Activated T-cell treated with anti-CD3 and anti-CD28 coated beads, Interleukin-2, amount 50 U/mL, for 72 hours (primary cell): ENCODE measurements around the gene GRIN2A. TPM values are rescaled to one million over a fixed set of nuclear protein-coding genes. Genes with fewer than 3 reads are reported as not detected.

ENCODE experiments used
- ATAC-seq, 2 donors: fragments of 150-1000 bp; cut with Tn5 transposase; replicated peaks in 1 of 2; 2 replicates each; pipeline ENCODE4 v1.10.0; 2021; ENCODE audit warnings: moderate library complexity in 2 of 2, mild to moderate bottlenecking in 1 of 2
- DNase-seq, 2 donors: peaks; one replicate each; pipeline ENCODE4 v3.0.0; 2021 to 2022; ENCODE audit warnings: mixed read lengths in 1 of 2
- H3K27ac Mint-ChIP-seq: one replicate; pipeline ENCODE4 v1.8.0; 2022; ENCODE audit warnings: mild to moderate bottlenecking, moderate library complexity, mixed read lengths
- H3K27me3 Mint-ChIP-seq: one replicate; pipeline ENCODE4 v1.8.0; 2022; ENCODE audit warnings: low read depth, mixed read lengths
- H3K36me3 Mint-ChIP-seq, 2 donors: one replicate each; pipeline ENCODE4 v1.8.0; 2022; ENCODE audit warnings: mixed read lengths in 2 of 2, mild to moderate bottlenecking in 1 of 2; ENCODE audit not compliant: insufficient read depth in 2 of 2
- H3K4me1 Mint-ChIP-seq: one replicate; pipeline ENCODE4 v1.8.0; 2022; ENCODE audit warnings: low read depth, mixed read lengths
- H3K4me3 Mint-ChIP-seq, 2 donors: one replicate each; pipeline ENCODE4 v1.8.0; 2022; ENCODE audit warnings: mild to moderate bottlenecking in 2 of 2, mixed read lengths in 2 of 2, moderate library complexity in 2 of 2
- H3K9me3 Mint-ChIP-seq, 2 donors: one replicate each; pipeline ENCODE4 v1.8.0; 2022; ENCODE audit warnings: mixed read lengths in 2 of 2
- total RNA-seq, 2 donors: library from RNA; stranded (reverse); gene quantifications; one replicate each; pipeline ENCODE4 v1.2.3, GENCODE V29; 2022

Gene GRIN2A
- total RNA-seq, 2 donors from 2014 or later: not detected

DNA sequence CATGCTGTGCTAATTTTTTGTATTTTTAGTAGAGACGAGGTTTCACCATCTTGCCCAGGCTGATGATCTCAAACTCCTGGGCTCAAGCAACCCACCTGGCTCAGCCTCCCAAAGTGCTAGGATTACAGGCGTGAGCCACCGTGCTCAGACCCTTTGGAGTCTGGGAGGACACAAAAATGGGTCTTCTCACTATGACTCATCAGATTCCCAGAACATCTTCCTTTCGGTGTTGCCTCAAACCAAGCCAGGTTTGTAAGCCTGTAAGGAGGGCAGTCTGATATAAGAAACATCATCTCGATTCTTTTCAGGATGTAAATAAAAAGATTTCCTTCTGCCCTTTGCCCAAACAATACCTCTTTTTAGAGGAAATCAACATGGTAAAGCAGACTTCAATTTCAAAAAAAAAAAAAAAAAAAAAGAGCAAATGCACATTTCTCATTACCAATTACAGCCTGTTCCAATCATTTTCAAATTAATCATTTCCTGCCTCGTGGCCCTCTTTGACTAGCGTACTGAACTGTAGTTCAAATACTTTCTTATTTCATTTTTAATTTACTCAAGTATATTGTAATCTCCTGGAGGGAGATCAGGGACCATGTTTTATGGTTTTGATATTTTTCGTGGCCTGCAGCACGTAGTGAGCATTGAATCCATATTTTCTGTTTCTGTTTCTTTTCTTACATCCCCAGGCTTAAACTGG lies 409.6 kb downstream of the GRIN2A start:
- no peaks in the 10 kb centered on the region for H3K4me1 Mint-ChIP-seq
- H3K9me3 Mint-ChIP-seq: peaks cover 0 to 3% of the 10 kb centered on the region in 2 donors
- no peaks in the 10 kb centered on the region for H3K36me3 Mint-ChIP-seq
- DNase-seq (no peak), ATAC-seq (no peak)
- H3K27ac Mint-ChIP-seq: no peak overlapping the region
- H3K27me3 Mint-ChIP-seq: no peaks in the 10 kb centered on the region
- H3K4me3 Mint-ChIP-seq: no peak overlapping the region

DNA sequence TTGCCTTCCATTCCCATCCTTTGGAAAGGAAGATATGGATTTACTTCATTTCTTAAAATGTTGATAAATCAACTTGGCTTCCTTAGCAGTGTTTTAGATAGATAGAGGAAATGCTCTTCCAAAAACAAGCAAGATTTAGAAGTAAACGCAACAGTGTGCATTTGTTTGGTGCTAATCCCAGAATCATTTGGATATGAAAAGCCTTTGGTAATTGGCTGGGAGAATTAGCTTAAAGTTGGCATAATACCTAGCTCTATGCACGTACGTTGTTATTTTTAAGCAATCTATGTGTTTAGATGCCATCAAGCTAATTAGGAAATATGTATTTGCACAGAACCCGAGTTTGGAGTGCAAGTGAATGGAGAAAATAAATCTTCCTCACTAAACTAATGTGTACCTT lies 415.3 kb downstream of the GRIN2A start:
- Mint-ChIP-seq H3K9me3 (peaks cover 0 to 1% of the 10 kb centered on the region in 2 donors), H3K27me3 (no peaks in the 10 kb centered on the region), H3K36me3 (no peaks in the 10 kb centered on the region), H3K27ac (no peak overlapping the region), H3K4me1 (no peaks in the 10 kb centered on the region), H3K4me3 (no peak overlapping the region)
- ATAC-seq: no peak
- no peak for DNase-seq

DNA sequence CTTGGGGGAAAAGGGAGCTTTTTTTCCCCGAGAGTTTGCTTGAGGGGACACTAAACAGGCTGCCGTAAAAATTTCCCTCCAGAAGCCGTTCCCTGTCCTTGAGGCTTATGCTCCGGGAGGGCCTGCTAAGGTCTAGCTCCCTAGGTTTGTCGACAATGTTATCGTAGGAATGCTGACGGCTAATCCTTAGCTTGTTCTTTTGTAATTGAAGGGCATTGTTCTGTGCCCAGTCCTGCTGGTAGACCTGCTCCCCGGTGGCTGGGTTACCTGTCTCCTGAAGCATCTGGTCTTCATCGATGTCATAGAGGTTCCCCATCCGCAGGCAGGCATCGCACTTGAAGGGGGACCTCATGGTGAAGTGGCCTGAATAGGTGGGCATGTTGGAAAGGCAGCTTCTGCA lies 418.7 kb downstream of the GRIN2A start:
- no peaks in the 10 kb centered on the region for H3K36me3 Mint-ChIP-seq
- no peak overlapping the region for H3K27ac Mint-ChIP-seq
- H3K4me3 Mint-ChIP-seq: no peak overlapping the region
- H3K27me3 Mint-ChIP-seq: no peaks in the 10 kb centered on the region
- no peaks in the 10 kb centered on the region for H3K4me1 Mint-ChIP-seq
- DNase-seq: no peak
- ATAC-seq: no peak
- peaks cover 0 to 3% of the 10 kb centered on the region in 2 donors for H3K9me3 Mint-ChIP-seq

DNA sequence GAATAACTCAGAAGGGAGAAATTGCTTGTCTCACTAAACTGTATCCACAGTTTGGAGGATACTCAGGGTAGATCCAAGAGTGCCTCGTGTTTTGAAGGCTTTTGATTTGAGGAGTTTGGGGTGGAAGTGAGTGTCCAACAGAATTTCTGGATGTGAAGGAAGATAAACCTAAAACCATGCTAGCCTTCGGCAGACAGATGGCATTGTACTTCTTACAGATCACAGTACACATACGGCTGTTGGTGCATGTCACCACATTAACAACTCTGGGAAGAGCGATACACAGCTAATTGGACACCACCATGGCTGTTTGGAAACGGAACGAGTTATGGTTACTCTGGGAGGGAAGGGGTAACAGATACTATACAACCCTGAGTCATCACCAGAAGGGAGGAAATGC lies 420.4 kb downstream of the GRIN2A start:
- Mint-ChIP-seq H3K4me1 (no peaks in the 10 kb centered on the region), H3K4me3 (no peak overlapping the region), H3K36me3 (no peaks in the 10 kb centered on the region), H3K27ac (no peak overlapping the region), H3K9me3 (peaks cover 0 to 3% of the 10 kb centered on the region in 2 donors), H3K27me3 (no peaks in the 10 kb centered on the region)
- ATAC-seq: no peak
- DNase-seq: no peak

DNA sequence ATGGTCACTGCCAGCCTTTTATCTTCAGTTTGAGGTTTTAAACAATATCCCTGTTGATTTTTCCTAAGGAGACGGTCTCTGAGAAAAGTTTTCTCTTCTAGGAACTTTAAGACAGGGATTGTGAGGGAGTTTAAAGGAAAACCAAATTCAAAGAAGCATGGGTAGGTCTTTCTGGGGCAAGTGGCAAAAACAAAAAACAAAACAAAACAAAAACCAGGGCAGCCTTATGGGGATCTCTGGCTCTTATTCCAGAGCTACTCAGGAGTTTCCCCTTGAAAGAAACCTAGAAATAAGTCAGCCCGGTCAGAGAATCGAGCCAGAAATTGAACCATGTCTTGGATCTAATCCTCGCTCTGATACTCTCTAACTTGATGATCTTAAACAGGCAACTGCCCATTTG lies 424.5 kb downstream of the GRIN2A start:
- Mint-ChIP-seq H3K27me3 (no peaks in the 10 kb centered on the region), H3K4me3 (no peak overlapping the region), H3K9me3 (peaks cover 0 to 3% of the 10 kb centered on the region in 2 donors), H3K36me3 (no peaks in the 10 kb centered on the region), H3K27ac (no peak overlapping the region), H3K4me1 (no peaks in the 10 kb centered on the region)
- DNase-seq (no peak), ATAC-seq (no peak)

DNA sequence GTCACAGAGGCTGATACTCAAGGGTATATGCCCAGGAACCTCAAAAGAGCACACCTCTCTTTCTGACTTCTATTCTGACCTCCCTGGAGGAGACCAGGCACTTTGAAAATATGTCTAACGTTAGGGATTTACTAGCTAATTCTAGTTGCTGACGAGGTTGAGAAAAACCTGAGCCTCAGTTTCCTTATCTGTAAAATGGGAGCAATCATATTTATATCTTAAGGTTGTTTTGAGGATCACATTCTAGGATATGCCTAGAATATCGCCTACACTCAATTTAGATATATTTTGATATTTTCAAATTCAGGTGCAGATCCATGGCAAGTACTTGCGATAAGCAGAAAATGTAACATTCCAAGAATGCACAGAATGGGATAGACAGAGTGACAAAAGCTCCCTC lies 425.8 kb downstream of the GRIN2A start:
- DNase-seq (no peak), ATAC-seq (no peak)
- H3K9me3 Mint-ChIP-seq: peaks cover 0 to 4% of the 10 kb centered on the region in 2 donors
- no peak overlapping the region for H3K27ac Mint-ChIP-seq
- no peak overlapping the region for H3K4me3 Mint-ChIP-seq
- no peaks in the 10 kb centered on the region for H3K27me3 Mint-ChIP-seq
- no peaks in the 10 kb centered on the region for H3K36me3 Mint-ChIP-seq
- H3K4me1 Mint-ChIP-seq: no peaks in the 10 kb centered on the region

DNA sequence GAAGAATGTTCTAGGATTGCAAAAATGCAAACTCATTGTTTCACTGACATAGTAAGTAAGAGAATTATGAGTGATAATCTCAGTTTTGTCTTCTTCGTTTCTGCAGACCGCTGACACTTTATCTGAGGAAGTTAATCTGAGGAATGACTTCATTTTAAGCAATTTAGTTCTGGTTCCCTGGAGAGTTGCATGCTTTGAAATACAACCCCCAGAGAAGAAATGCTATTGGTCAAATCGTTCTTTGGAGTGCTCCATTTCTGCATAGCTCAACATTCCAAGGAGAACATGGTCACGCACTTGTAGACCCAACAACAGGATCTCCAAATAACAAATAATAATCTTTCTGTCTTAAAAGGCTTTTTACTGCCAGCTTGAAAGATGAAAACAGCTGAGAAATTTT lies 427.1 kb downstream of the GRIN2A start:
- ATAC-seq (no peak), DNase-seq (no peak)
- no peak overlapping the region for H3K27ac Mint-ChIP-seq
- no peaks in the 10 kb centered on the region for H3K27me3 Mint-ChIP-seq
- H3K9me3 Mint-ChIP-seq: peaks cover 0 to 7% of the 10 kb centered on the region in 2 donors
- H3K4me3 Mint-ChIP-seq: no peak overlapping the region
- no peaks in the 10 kb centered on the region for H3K4me1 Mint-ChIP-seq
- no peaks in the 10 kb centered on the region for H3K36me3 Mint-ChIP-seq

DNA sequence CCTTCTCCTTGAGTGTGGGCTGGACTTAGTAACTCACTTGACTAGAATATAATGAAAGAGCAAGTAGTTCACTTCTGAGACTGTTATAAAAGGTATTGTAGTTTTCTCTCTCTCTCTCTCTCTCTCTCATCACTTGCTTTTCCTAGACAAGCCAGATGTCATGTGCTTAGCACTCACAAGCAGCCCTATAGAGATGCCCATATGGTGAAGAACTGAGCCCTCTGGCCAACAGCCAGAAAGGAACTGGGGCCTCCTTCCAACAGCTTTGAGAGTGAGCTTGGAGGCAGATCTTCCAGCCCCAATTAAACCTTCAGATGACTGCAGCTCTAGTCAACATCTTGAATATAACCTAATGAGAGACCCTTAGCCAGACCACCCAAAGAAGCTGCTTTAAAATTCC lies 440.5 kb downstream of the GRIN2A start:
- peaks cover 4 to 5% of the 10 kb centered on the region in 2 donors for H3K9me3 Mint-ChIP-seq
- no peaks in the 10 kb centered on the region for H3K27me3 Mint-ChIP-seq
- no peak for DNase-seq
- no peak overlapping the region for H3K27ac Mint-ChIP-seq
- no peak for ATAC-seq
- H3K4me3 Mint-ChIP-seq: no peak overlapping the region
- no peaks in the 10 kb centered on the region for H3K4me1 Mint-ChIP-seq
- no peaks in the 10 kb centered on the region for H3K36me3 Mint-ChIP-seq

DNA sequence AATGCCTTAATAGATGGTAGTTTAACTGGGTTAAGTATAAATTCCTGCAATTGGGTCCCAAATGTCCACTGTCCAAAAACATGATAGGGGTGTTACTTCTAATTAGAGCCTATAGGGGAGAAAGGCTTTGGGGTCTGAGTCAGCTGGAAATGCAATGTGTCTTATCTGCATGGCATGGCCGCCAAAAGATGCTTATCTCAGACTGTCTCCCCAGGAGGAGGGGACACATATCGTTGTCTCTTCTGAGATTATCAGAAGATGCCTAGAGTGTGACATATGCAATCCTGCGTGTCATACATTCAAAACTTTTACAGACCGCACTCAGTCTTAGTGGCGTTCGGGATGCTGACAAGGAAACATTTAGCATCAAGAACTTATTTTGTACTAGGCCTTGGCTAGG lies 442.9 kb downstream of the GRIN2A start:
- DNase-seq: no peak
- no peaks in the 10 kb centered on the region for H3K4me1 Mint-ChIP-seq
- peaks cover 4 to 5% of the 10 kb centered on the region in 2 donors for H3K9me3 Mint-ChIP-seq
- H3K36me3 Mint-ChIP-seq: no peaks in the 10 kb centered on the region
- ATAC-seq: no peak
- H3K27me3 Mint-ChIP-seq: no peaks in the 10 kb centered on the region
- no peak overlapping the region for H3K4me3 Mint-ChIP-seq
- H3K27ac Mint-ChIP-seq: no peak overlapping the region

DNA sequence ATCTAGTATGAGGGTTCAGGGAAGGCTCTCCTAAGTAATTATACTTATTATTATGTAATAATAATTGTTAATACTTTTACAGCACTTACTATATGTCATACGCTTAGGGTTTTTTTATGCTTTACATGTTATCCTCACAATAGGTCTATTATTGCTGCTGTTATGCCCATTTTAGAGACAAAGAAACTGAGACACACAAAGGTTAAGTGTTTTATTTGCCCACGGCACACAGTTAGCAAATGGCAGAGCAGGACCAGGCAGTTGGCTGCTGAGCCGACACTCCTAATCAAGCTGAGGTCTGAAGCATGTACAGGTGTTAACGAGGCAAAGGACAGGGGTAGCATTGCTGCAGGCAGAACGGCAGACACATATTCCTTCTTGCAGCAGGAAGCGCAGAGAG lies 443.5 kb downstream of the GRIN2A start:
- H3K4me1 Mint-ChIP-seq: no peaks in the 10 kb centered on the region
- ATAC-seq (no peak), DNase-seq (no peak)

DNA sequence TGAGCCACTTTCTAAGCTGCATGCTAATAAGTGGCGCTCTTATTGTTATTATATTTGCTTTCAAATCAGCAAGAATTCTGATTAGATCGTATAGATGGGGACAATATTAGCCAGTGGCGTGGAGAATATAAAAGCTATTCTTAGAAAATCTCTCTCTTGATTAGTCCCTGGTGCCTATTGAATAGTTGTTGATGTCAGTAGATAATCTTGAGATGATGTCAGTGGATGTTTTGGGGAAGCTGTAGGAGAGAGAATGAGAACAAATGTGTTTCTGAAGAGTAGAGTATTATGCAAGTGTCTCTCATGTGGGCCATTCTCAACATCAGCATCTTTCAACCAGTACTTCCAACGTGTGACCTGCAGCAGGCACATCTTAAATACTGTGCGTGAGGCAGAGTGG lies 445.7 kb downstream of the GRIN2A start:
- Mint-ChIP-seq H3K9me3 (peaks cover 3 to 5% of the 10 kb centered on the region in 2 donors), H3K4me3 (no peak overlapping the region), H3K36me3 (no peaks in the 10 kb centered on the region), H3K27me3 (no peaks in the 10 kb centered on the region), H3K27ac (no peak overlapping the region), H3K4me1 (no peaks in the 10 kb centered on the region)
- DNase-seq (no peak), ATAC-seq (no peak)

More for the DNA sequence above, 443.5 kb downstream of the GRIN2A start:
- peaks cover 4 to 5% of the 10 kb centered on the region in 2 donors for H3K9me3 Mint-ChIP-seq
- H3K27me3 Mint-ChIP-seq: no peaks in the 10 kb centered on the region
- no peaks in the 10 kb centered on the region for H3K36me3 Mint-ChIP-seq
- no peak overlapping the region for H3K4me3 Mint-ChIP-seq
- no peak overlapping the region for H3K27ac Mint-ChIP-seq

DNA sequence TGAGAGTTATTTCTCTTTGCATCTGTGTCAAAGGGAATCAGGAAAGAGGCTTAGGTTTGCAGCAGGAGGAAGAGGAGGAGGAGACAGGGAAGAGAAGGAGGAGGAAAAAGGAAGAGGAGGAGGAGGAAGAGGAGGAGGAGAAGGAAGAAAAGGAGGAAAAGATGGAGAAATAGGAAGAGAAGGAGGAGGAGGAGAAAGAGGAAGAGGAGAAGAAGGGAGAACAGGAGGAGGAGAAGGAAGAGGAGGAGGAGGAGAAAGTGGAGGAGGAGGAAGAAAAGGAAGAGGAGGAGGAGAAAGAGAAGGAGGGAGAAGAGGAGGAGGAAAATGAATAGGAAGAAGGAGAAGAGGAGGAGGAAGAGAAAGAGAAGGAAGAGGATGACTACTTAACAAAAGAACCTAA lies 459.1 kb downstream of the GRIN2A start:
- H3K27me3 Mint-ChIP-seq: no peaks in the 10 kb centered on the region
- no peaks in the 10 kb centered on the region for H3K4me1 Mint-ChIP-seq
- no peak overlapping the region for H3K4me3 Mint-ChIP-seq
- peaks cover 1 to 3% of the 10 kb centered on the region in 2 donors for H3K9me3 Mint-ChIP-seq
- ATAC-seq: no peak
- no peak for DNase-seq
- H3K36me3 Mint-ChIP-seq: no peaks in the 10 kb centered on the region
- H3K27ac Mint-ChIP-seq: no peak overlapping the region

DNA sequence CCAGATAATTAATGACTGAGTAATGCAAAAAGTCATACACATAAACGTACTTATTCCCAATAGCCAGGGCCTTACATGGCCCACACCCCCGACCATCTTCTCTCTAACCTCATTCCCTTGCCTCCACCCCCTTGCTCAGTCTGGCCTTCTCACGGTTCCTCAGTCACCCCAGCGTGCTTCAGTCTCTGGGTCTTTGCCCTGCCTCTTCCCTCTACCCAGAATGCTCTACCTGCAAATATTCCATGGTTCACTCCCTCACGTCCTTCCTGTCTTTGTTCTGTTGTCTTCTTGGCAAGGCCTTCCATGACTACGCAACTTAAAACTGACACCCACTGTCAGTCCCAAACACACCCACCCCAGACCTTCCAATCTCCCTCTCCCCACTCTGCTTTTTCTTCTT lies 468.3 kb downstream of the GRIN2A start:
- H3K27ac Mint-ChIP-seq: no peak overlapping the region

DNA sequence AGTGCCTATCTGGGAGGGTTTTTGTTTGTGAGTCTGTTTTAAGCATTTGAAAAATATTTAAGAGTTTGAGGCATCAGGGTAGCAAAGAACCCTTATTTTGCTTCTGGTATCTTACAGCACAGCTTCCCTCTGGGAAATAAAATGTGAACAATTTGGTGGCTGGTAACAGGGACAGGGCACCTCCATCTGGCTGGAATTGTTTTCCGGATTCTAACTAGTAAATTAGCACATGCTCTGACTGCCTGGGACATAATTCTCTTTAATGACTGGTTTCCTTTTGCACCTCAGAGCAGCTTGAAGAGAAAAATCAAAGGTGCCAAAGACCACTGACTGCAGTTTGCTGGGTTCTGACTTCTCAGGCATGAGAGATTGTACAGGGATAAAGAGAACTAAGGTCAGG lies 469.1 kb downstream of the GRIN2A start:
- Mint-ChIP-seq H3K27me3 (no peaks in the 10 kb centered on the region), H3K36me3 (no peaks in the 10 kb centered on the region), H3K9me3 (peaks cover 3 to 4% of the 10 kb centered on the region in 2 donors), H3K27ac (no peak overlapping the region), H3K4me3 (no peak overlapping the region), H3K4me1 (no peaks in the 10 kb centered on the region)
- ATAC-seq (no peak), DNase-seq (no peak)

More for the DNA sequence above, 468.3 kb downstream of the GRIN2A start:
- H3K36me3 Mint-ChIP-seq: no peaks in the 10 kb centered on the region
- H3K4me1 Mint-ChIP-seq: no peaks in the 10 kb centered on the region
- H3K27me3 Mint-ChIP-seq: no peaks in the 10 kb centered on the region
- H3K4me3 Mint-ChIP-seq: no peak overlapping the region
- ATAC-seq: no peak
- H3K9me3 Mint-ChIP-seq: peaks cover 4 to 5% of the 10 kb centered on the region in 2 donors
- no peak for DNase-seq
